GM19025 (cell line): Measurements from ENCODE around the gene FN1.
"Not testable (repeated sequence)": the region's sequence is repeated elsewhere in the genome, so short reads cannot be mapped to it uniquely, and the experiment has no call there.

Experiments
- ATAC-seq: cut with Tn5 transposase; IDR thresholded peaks from one replicate; pipeline ENCODE4 v1.9.1; 2021; ENCODE audit warnings: mild to moderate bottlenecking, low read depth, moderate library complexity; ENCODE audit not compliant: unreplicated experiment

The FN1 gene

GRCh38 chr2:215423928-215424540, 11.8 kb downstream of the FN1 start:
- no peak for ATAC-seq

GRCh38 chr2:215423234-215423633, 12.6 kb downstream of the FN1 start:
- no peak for ATAC-seq

GRCh38 chr2:215422676-215423075, 13.2 kb downstream of the FN1 start:
- no peak for ATAC-seq

GRCh38 chr2:215421859-215422461, 13.9 kb downstream of the FN1 start:
- ATAC-seq: no peak

- no peak for ATAC-seq
Observed at GRCh38 chr2:215420471-215420935, 15.4 kb downstream of the FN1 start.

- no peak for ATAC-seq
Observed at GRCh38 chr2:215419769-215420470, 15.9 kb downstream of the FN1 start.

- ATAC-seq: no peak
Observed at GRCh38 chr2:215419113-215419512, 16.8 kb downstream of the FN1 start.

GRCh38 chr2:215418064-215418963, 17.6 kb downstream of the FN1 start:
- ATAC-seq: no peak

- no peak for ATAC-seq
Observed at GRCh38 chr2:215417400-215417951, 18.4 kb downstream of the FN1 start.

- ATAC-seq: no peak
Observed at GRCh38 chr2:215416656-215417055, 19.2 kb downstream of the FN1 start.

- ATAC-seq: no peak
Observed at GRCh38 chr2:215415820-215416577, 19.9 kb downstream of the FN1 start.

- no peak for ATAC-seq
Observed at GRCh38 chr2:215415218-215415617, 20.6 kb downstream of the FN1 start.

GRCh38 chr2:215414674-215415073, 21.2 kb downstream of the FN1 start:
- ATAC-seq: no peak

GRCh38 chr2:215413974-215414373, 21.9 kb downstream of the FN1 start:
- no peak for ATAC-seq

- no peak for ATAC-seq
Observed at GRCh38 chr2:215413484-215413777, 22.4 kb downstream of the FN1 start.

- no peak for ATAC-seq
Observed at GRCh38 chr2:215411941-215412743, 23.7 kb downstream of the FN1 start.

- ATAC-seq: no peak
Observed at GRCh38 chr2:215410932-215411285, 25.0 kb downstream of the FN1 start.

- ATAC-seq: not testable (repeated sequence)
Observed at GRCh38 chr2:215410181-215410931, 25.5 kb downstream of the FN1 start.
